ENCODE measurements around the gene HELT. TPM values are rescaled to one million over a fixed set of nuclear protein-coding genes. Genes with fewer than 3 reads are reported as not detected.

The HELT gene
- total and polyA plus RNA-seq, 10 of the 15 experiments (the other 5 are each of a cell fraction or from before 2014, with no cell fraction given) = not detected

GRCh38 chr4:184968784-184969201, 49.5 kb upstream of the HELT start:
- ChIA-PET CTCF (no interaction called here), SMC1A (ENCODE audit: uncharacterized antibody, unreplicated experiment) (no interaction called here), RAD21 (ENCODE audit: unreplicated experiment) (no interaction called here), POLR2A (no interaction called here)
- H3K9ac ChIP-seq (ENCODE audit: control insufficient read depth, insufficient read depth, low read length) = no peak overlapping the region
- no peak overlapping the region for H2AFZ ChIP-seq (ENCODE audit: control insufficient read depth, low read depth, low read length)
- H3K27me3 ChIP-seq (replicated peaks in 1 of 2; ENCODE audit: control insufficient read depth in 2 of 2, insufficient read depth in 2 of 2, low read length in 1 of 2) = no peaks in the 10 kb centered on the region
- intact Hi-C loops (cut with micrococcal nuclease; ENCODE audit: unreplicated experiment) = no loop called here
- no TSS peak for BruUV-seq (replicated peaks)
- H3K27ac ChIP-seq (ENCODE audit: control insufficient read depth, insufficient read depth) = no peak overlapping the region
- no peak for DNase-seq (ENCODE audit: low read depth, low spot score)
- no peaks in the 10 kb centered on the region; the same call in 2 of the 3 replicates for H3K9me3 ChIP-seq (replicated peaks; ENCODE audit: control insufficient read depth, insufficient read depth, low read length)
- no peak for FAIRE-seq
- WGBS (ENCODE audit: insufficient coverage, insufficient replicate concordance, low lambda C conversion rate, missing lambda C conversion rate) = 80% methylated on average over 5 of the region's 5 CpGs
- no peak for TF ChIP-seq ETV6 (conservative IDR thresholded peaks at IDR 0.05 in 1 of 2, IDR thresholded peaks at IDR 0.05 in 1 of 2; ENCODE audit: borderline replicate concordance in 1 of 2, low read depth in 1 of 2)
- TF ChIP-seq PRDM15 (CRISPR knock-in tag; IDR thresholded peaks at IDR 0.05) = no peak
- TF ChIP-seq, protein P1, sequence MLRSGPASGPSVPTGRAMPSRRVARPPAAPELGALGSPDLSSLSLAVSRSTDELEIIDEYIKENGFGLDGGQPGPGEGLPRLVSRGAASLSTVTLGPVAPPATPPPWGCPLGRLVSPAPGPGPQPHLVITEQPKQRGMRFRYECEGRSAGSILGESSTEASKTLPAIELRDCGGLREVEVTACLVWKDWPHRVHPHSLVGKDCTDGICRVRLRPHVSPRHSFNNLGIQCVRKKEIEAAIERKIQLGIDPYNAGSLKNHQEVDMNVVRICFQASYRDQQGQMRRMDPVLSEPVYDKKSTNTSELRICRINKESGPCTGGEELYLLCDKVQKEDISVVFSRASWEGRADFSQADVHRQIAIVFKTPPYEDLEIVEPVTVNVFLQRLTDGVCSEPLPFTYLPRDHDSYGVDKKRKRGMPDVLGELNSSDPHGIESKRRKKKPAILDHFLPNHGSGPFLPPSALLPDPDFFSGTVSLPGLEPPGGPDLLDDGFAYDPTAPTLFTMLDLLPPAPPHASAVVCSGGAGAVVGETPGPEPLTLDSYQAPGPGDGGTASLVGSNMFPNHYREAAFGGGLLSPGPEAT (IDR thresholded peaks at IDR 0.05; ENCODE audit: low read depth) = no peak
- TF ChIP-seq MEF2B (IDR thresholded peaks at IDR 0.05; ENCODE audit: partially characterized antibody, poor library complexity, severe bottlenecking) = no peak
- TF ChIP-seq, protein P2, sequence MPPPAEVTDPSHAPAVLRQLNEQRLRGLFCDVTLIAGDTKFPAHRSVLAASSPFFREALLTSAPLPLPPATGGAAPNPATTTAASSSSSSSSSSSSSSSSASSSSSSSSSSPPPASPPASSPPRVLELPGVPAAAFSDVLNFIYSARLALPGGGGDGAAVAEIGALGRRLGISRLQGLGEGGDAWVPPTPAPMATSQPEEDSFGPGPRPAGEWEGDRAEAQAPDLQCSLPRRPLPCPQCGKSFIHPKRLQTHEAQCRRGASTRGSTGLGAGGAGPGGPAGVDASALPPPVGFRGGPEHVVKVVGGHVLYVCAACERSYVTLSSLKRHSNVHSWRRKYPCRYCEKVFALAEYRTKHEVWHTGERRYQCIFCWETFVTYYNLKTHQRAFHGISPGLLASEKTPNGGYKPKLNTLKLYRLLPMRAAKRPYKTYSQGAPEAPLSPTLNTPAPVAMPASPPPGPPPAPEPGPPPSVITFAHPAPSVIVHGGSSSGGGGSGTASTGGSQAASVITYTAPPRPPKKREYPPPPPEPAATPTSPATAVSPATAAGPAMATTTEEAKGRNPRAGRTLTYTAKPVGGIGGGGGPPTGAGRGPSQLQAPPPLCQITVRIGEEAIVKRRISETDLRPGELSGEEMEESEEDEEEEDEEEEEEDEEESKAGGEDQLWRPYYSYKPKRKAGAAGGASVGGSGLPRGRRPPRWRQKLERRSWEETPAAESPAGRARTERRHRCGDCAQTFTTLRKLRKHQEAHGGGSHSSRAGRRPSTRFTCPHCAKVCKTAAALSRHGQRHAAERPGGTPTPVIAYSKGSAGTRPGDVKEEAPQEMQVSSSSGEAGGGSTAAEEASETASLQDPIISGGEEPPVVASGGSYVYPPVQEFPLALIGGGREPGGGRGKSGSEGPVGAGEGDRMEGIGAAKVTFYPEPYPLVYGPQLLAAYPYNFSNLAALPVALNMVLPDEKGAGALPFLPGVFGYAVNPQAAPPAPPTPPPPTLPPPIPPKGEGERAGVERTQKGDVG (CRISPR knock-in tag; IDR thresholded peaks at IDR 0.05) = no peak
- TF ChIP-seq, protein P3, sequence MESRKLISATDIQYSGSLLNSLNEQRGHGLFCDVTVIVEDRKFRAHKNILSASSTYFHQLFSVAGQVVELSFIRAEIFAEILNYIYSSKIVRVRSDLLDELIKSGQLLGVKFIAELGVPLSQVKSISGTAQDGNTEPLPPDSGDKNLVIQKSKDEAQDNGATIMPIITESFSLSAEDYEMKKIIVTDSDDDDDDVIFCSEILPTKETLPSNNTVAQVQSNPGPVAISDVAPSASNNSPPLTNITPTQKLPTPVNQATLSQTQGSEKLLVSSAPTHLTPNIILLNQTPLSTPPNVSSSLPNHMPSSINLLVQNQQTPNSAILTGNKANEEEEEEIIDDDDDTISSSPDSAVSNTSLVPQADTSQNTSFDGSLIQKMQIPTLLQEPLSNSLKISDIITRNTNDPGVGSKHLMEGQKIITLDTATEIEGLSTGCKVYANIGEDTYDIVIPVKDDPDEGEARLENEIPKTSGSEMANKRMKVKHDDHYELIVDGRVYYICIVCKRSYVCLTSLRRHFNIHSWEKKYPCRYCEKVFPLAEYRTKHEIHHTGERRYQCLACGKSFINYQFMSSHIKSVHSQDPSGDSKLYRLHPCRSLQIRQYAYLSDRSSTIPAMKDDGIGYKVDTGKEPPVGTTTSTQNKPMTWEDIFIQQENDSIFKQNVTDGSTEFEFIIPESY (IDR thresholded peaks at IDR 0.05) = no peak
- no peak for TF ChIP-seq NKRF (conservative IDR thresholded peaks at IDR 0.05)
- TF ChIP-seq RB1 (IDR thresholded peaks at IDR 0.05; ENCODE audit: borderline replicate concordance) = no peak
- TF ChIP-seq ZBED1 (IDR thresholded peaks at IDR 0.05; ENCODE audit: borderline replicate concordance) = no peak
- no peaks in the 10 kb centered on the region for H3K4me1 ChIP-seq (ENCODE audit: control insufficient read depth, insufficient read depth, low read length)
- H3K4me2 ChIP-seq (ENCODE audit: control insufficient read depth, insufficient read depth) = no peak overlapping the region
- H4K20me1 ChIP-seq (ENCODE audit: control insufficient read depth, insufficient read depth) = no peaks in the 10 kb centered on the region
- in situ Hi-C loops (cut with MboI) = no loop called here
- H3K79me2 ChIP-seq (ENCODE audit: control insufficient read depth, insufficient read depth, low read length) = no peaks in the 10 kb centered on the region
- no peaks in the 10 kb centered on the region for H3K36me3 ChIP-seq (ENCODE audit: control insufficient read depth in 2 of 2, insufficient read depth in 2 of 2, low read length in 1 of 2)
- peak; percentile 36 for ATAC-seq
- no peak overlapping the region for H3K4me3 ChIP-seq

Data from GM12878 (cell line).